HUES6 (cell line): Measurements from ENCODE around the gene UBE2C.

Experiments used
- H3K27ac ChIP-seq: 2 replicates; pipeline ENCODE4 v1.7.0; 2013; ENCODE audit warnings: low read depth, mild to moderate bottlenecking, low read length, inconsistent platforms
- H3K27me3 ChIP-seq: 2 replicates; pipeline ENCODE4 v1.6.1; 2013; ENCODE audit warnings: low read length; ENCODE audit not compliant: control insufficient read depth, insufficient read depth
- H3K36me3 ChIP-seq: 2 replicates; pipeline ENCODE4 v1.6.1; 2013; ENCODE audit warnings: low read length; ENCODE audit not compliant: control insufficient read depth, insufficient read depth
- H3K4me1 ChIP-seq: 2 replicates; pipeline ENCODE4 v1.6.1; 2013; ENCODE audit warnings: low read length; ENCODE audit not compliant: control insufficient read depth, insufficient read depth
- H3K4me3 ChIP-seq: 2 replicates; pipeline ENCODE4 v1.5.1; 2013; ENCODE audit warnings: low read depth, low read length
- H3K9ac ChIP-seq: one replicate; pipeline ENCODE4 v1.6.1; 2013; ENCODE audit warnings: mild to moderate bottlenecking, low read length
- H3K9me3 ChIP-seq: 2 replicates; pipeline ENCODE4 v1.6.1; 2013; ENCODE audit warnings: low read depth, low read length; ENCODE audit not compliant: control insufficient read depth, insufficient read depth

Gene UBE2C

DNA sequence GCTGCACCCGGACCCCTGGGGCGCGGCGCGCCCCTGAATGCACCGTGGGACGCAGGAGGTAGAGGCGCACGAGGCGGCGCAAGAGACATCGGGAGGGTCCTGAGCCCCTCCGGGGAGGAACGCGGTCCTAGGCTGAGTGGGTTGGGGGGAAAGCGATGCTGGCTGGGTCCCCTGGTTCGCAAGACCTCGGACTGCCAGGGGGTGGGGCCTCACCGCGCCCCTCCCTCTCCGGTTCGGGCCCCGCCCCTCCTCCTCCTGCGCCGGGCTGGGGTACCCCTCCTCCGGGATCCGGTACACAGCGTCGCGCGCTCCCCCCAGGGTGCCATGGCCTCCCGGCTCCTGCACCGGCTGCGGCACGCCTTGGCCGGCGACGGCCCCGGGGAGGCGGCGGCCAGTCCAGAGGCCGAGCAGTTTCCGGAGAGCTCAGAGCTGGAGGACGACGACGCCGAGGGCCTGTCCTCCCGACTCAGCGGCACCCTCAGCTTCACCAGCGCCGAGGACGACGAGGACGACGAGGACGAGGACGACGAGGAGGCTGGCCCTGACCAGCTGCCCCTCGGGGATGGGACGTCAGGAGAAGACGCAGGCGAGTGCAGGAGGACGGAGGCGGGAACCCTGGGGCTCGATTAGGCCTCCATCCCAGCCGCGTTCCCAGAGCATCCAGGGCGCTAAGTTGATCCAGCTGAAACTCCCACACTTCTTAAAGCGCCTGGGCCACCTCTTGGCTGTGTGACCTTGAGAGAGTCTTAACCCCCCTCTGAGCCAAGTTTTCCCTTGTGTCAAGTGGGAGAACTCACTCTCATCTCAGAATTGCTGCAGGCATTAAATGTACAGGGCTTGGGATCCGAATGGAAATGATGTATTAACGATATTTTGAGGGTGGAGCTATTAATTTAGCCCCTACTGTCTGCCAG is 21.7 kb downstream of the UBE2C start:
- H3K27me3 ChIP-seq = no peaks in the 10 kb centered on the region
- H3K4me3 ChIP-seq = peak overlapping the region; percentile 70
- peaks cover 22% of the 10 kb centered on the region for H3K4me1 ChIP-seq
- H3K27ac ChIP-seq = peak overlapping the region; percentile 33; the same call in 1 of the 2 replicates
- no peaks in the 10 kb centered on the region for H3K9me3 ChIP-seq
- peak overlapping the region; percentile 47 for H3K9ac ChIP-seq
- H3K36me3 ChIP-seq = peaks cover 22% of the 10 kb centered on the region; the same call in 1 of the 2 replicates

GRCh38 chr20:45834797-45835161 is 22.3 kb downstream of the UBE2C start:
- H3K27ac ChIP-seq = no peak overlapping the region
- no peaks in the 10 kb centered on the region for H3K9me3 ChIP-seq
- peak overlapping the region; percentile 70 for H3K4me3 ChIP-seq
- no peak overlapping the region for H3K9ac ChIP-seq
- peaks cover 22% of the 10 kb centered on the region for H3K4me1 ChIP-seq
- H3K27me3 ChIP-seq = no peaks in the 10 kb centered on the region
- peaks cover 23% of the 10 kb centered on the region; the same call in 1 of the 2 replicates for H3K36me3 ChIP-seq

DNA sequence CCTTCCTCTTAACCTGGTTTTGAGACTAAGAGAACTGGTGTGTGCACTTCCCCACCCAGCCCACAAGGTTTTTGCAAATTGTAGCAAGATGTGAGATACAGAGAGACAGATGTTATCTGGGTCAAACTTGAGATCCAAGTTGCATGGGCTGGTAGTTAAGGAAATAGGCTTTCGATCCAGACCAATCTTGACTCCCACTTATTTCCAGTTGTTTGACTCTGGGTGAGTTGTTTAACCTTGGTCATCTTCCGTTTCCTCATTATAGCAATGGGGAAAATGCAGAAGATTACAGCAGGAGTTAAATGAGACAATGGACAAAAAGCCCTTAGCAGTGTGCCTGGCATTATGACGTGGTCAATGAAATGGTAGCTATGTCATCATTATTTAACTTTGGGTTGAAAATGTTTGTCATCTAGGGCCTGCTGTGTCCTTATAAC is 22.9 kb downstream of the UBE2C start:
- H3K27ac ChIP-seq = no peak overlapping the region
- H3K4me3 ChIP-seq = 0 out of 2 replicates have a peak overlapping the region, but pooled peaks have one; percentile 1
- peaks cover 22% of the 10 kb centered on the region for H3K4me1 ChIP-seq
- H3K9ac ChIP-seq = no peak overlapping the region
- no peaks in the 10 kb centered on the region for H3K9me3 ChIP-seq
- peaks cover 29% of the 10 kb centered on the region for H3K36me3 ChIP-seq
- no peaks in the 10 kb centered on the region for H3K27me3 ChIP-seq

DNA sequence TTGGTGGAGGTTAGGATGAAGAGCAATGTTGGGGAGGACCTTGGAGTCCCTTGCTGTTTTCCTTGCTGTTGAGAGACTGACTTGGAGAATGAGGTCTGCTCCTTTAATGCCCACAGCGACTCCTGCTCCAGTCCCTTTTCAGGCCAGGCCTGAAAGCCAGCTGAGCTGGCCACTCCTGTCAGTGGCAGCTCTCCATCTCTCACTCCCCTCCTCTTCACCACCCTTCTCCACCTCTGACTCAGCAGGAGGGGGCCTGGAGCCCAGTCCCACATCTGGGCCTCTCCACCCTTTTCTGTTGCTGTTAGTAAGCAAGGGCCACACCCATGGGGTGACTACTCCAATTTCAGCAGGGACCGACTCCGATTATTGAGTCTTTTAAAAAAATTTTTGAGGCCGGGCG is 23.4 kb downstream of the UBE2C start:
- peaks cover 34% of the 10 kb centered on the region for H3K36me3 ChIP-seq
- no peak overlapping the region for H3K27ac ChIP-seq
- 0 out of 2 replicates have a peak overlapping the region, but pooled peaks have one; percentile 1 for H3K4me3 ChIP-seq
- no peaks in the 10 kb centered on the region for H3K9me3 ChIP-seq
- H3K4me1 ChIP-seq = peaks cover 22% of the 10 kb centered on the region
- H3K27me3 ChIP-seq = no peaks in the 10 kb centered on the region
- no peak overlapping the region for H3K9ac ChIP-seq

DNA sequence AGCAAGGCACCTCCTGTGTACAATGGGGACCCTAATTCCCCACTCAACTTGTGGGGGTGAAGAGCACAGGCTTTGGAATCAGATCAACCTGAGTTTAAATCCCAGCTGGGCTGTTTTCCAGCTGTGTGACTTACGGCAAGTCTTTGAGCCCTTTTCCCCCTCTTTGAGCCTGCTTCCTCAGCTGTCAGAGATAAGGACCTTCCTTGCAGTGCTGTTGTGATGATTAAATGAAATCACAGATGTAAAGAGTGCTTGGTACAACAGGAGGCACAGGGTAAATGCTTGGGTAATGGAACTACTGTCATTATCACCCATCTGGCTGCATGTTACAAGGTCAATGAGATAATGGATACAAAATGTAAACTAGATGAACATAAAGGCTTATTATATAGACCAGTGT is 24.4 kb downstream of the UBE2C start:
- H3K4me3 ChIP-seq = no peak overlapping the region

GRCh38 chr20:45840700-45841198 is 28.3 kb downstream of the UBE2C start:
- Histone ChIP-seq H3K4me1 (peaks cover 2% of the 10 kb centered on the region; the same call in 1 of the 2 replicates), H3K27me3 (no peaks in the 10 kb centered on the region), H3K4me3 (no peak overlapping the region), H3K27ac (no peak overlapping the region), H3K9ac (no peak overlapping the region), H3K36me3 (peaks cover 74% of the 10 kb centered on the region), H3K9me3 (no peaks in the 10 kb centered on the region)

More for the DNA sequence above, 24.4 kb downstream of the UBE2C start:
- Histone ChIP-seq H3K36me3 (peaks cover 44% of the 10 kb centered on the region), H3K4me1 (peaks cover 22% of the 10 kb centered on the region), H3K27me3 (no peaks in the 10 kb centered on the region), H3K9me3 (no peaks in the 10 kb centered on the region), H3K9ac (no peak overlapping the region), H3K27ac (no peak overlapping the region)

- Histone ChIP-seq H3K36me3 (peaks cover 77% of the 10 kb centered on the region), H3K9ac (no peak overlapping the region), H3K4me3 (no peak overlapping the region), H3K9me3 (no peaks in the 10 kb centered on the region), H3K27me3 (no peaks in the 10 kb centered on the region), H3K4me1 (no peaks in the 10 kb centered on the region), H3K27ac (no peak overlapping the region)
Observed at GRCh38 chr20:45841407-45842129, 29.1 kb downstream of the UBE2C start.

GRCh38 chr20:45842169-45842812 is 29.8 kb downstream of the UBE2C start:
- Histone ChIP-seq H3K4me3 (no peak overlapping the region), H3K4me1 (no peaks in the 10 kb centered on the region), H3K27ac (no peak overlapping the region), H3K27me3 (no peaks in the 10 kb centered on the region), H3K36me3 (peaks cover 79% of the 10 kb centered on the region), H3K9me3 (no peaks in the 10 kb centered on the region), H3K9ac (no peak overlapping the region)

GRCh38 chr20:45843506-45843905 is 31.1 kb downstream of the UBE2C start:
- H3K27me3 ChIP-seq = no peaks in the 10 kb centered on the region
- H3K9me3 ChIP-seq = no peaks in the 10 kb centered on the region
- no peak overlapping the region for H3K27ac ChIP-seq
- H3K36me3 ChIP-seq = peaks cover 76% of the 10 kb centered on the region
- H3K9ac ChIP-seq = no peak overlapping the region
- H3K4me3 ChIP-seq = no peak overlapping the region
- no peaks in the 10 kb centered on the region for H3K4me1 ChIP-seq

DNA sequence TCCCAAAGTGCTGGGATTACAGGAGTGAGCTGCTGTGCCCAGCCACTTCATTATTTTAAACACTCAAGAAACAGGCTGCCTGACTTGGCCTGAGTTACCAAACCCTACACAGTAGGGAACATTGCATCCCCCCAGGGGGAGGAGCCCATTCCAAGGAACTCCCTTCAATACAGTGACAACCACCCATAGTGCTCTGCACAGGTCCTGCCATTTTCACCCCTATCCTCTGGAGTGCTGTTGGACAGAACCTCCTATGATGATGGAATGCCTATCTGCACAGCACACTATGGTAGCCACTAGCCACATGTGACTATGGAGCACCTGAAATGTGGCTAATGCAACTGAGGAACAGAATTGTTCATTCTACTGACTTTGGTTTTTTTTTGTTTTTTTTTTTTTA is 33.0 kb downstream of the UBE2C start:
- no peak overlapping the region for H3K27ac ChIP-seq
- no peak overlapping the region for H3K9ac ChIP-seq
- no peaks in the 10 kb centered on the region for H3K9me3 ChIP-seq
- no peaks in the 10 kb centered on the region for H3K4me1 ChIP-seq
- H3K36me3 ChIP-seq = peaks cover 75% of the 10 kb centered on the region
- H3K27me3 ChIP-seq = no peaks in the 10 kb centered on the region
- H3K4me3 ChIP-seq = no peak overlapping the region
